H9 (cell line): Measurements from ENCODE around the gene PTPN12. TPM values are rescaled to one million over a fixed set of nuclear protein-coding genes. Genes with fewer than 3 reads are reported as not detected.

Experiments
- DNase-seq: peaks from one replicate; pipeline ENCODE4 v3.0.0-alpha.2; 2017
- H2AFZ ChIP-seq: one replicate; pipeline ENCODE4 v1.6.1; 2013; ENCODE audit warnings: mild to moderate bottlenecking, low read length, control low read depth, moderate library complexity
- H2AK5ac ChIP-seq: 2 replicates; pipeline ENCODE4 v1.6.1; 2013; ENCODE audit warnings: low read length, control low read depth, mixed read lengths; ENCODE audit not compliant: insufficient read length
- H2BK120ac ChIP-seq: one replicate; pipeline ENCODE4 v1.6.1; 2013; ENCODE audit warnings: low read depth, mild to moderate bottlenecking, low read length, control low read depth, inconsistent platforms; ENCODE audit not compliant: poor library complexity, severe bottlenecking
- H2BK12ac ChIP-seq: 2 replicates; pipeline ENCODE4 v1.6.1; 2013; ENCODE audit warnings: low read length, control low read depth, mixed read lengths, low read depth; ENCODE audit not compliant: insufficient read length
- H2BK15ac ChIP-seq: 2 replicates; pipeline ENCODE4 v1.6.1; 2013; ENCODE audit warnings: low read depth, low read length, control low read depth
- H2BK20ac ChIP-seq: one replicate; pipeline ENCODE4 v1.6.1; 2013; ENCODE audit warnings: low read depth, mild to moderate bottlenecking, low read length, control low read depth, inconsistent platforms; ENCODE audit not compliant: poor library complexity, severe bottlenecking
- H2BK5ac ChIP-seq: 2 replicates; pipeline ENCODE4 v1.6.1; 2013; ENCODE audit warnings: low read length, control low read depth, mixed read lengths; ENCODE audit not compliant: insufficient read length
- H3K14ac ChIP-seq: 2 replicates; pipeline ENCODE4 v1.6.1; 2013; ENCODE audit warnings: low read length, control low read depth; ENCODE audit not compliant: insufficient read depth
- H3K18ac ChIP-seq: 2 replicates; pipeline ENCODE4 v1.6.1; 2013; ENCODE audit warnings: low read depth, mild to moderate bottlenecking, mixed read lengths, low read length, control low read depth; ENCODE audit not compliant: insufficient read length
- H3K23ac ChIP-seq: 2 replicates; pipeline ENCODE4 v1.6.1; 2013; ENCODE audit warnings: low read length, control low read depth, mixed read lengths, low read depth; ENCODE audit not compliant: insufficient read length
- H3K23me2 ChIP-seq: 2 replicates; pipeline ENCODE4 v1.6.1; 2013; ENCODE audit warnings: low read depth, mild to moderate bottlenecking, mixed read lengths, low read length, control low read depth; ENCODE audit not compliant: insufficient read length, poor library complexity, severe bottlenecking
- H3K27ac ChIP-seq: 2 replicates; pipeline ENCODE4 v1.5.1; 2013; ENCODE audit warnings: low read length, control low read depth, mixed read lengths, low read depth; ENCODE audit not compliant: insufficient read length
- H3K27me3 ChIP-seq: 2 replicates; pipeline ENCODE4 v1.6.1; 2013; ENCODE audit warnings: low read length, control low read depth, inconsistent platforms; ENCODE audit not compliant: insufficient read depth
- H3K4ac ChIP-seq: 2 replicates; pipeline ENCODE4 v1.6.1; 2013; ENCODE audit warnings: low read depth, mild to moderate bottlenecking, control low read depth, inconsistent platforms, low read length, moderate library complexity
- H3K4me1 ChIP-seq: 2 replicates; pipeline ENCODE4 v1.6.1; 2013; ENCODE audit warnings: low read length, control low read depth, inconsistent platforms; ENCODE audit not compliant: insufficient read depth
- H3K4me2 ChIP-seq: 2 replicates; pipeline ENCODE4 v1.6.1; 2013; ENCODE audit warnings: low read length, control low read depth, mixed read lengths; ENCODE audit not compliant: insufficient read length, insufficient read depth
- H3K56ac ChIP-seq: 2 replicates; pipeline ENCODE4 v1.6.1; 2013; ENCODE audit warnings: low read depth, mild to moderate bottlenecking, mixed read lengths, low read length, control low read depth; ENCODE audit not compliant: insufficient read length
- H3K79me1 ChIP-seq: 2 replicates; pipeline ENCODE4 v1.6.1; 2013; ENCODE audit warnings: low read depth, mild to moderate bottlenecking, moderate library complexity, low read length, control low read depth, inconsistent platforms; ENCODE audit not compliant: insufficient read depth, poor library complexity, severe bottlenecking
- H3K79me2 ChIP-seq: 2 replicates; pipeline ENCODE4 v1.6.1; 2013; ENCODE audit warnings: low read length, control low read depth, inconsistent platforms; ENCODE audit not compliant: insufficient read depth
- H3K9ac ChIP-seq: 2 replicates; pipeline ENCODE4 v1.6.1; 2013; ENCODE audit warnings: low read length, control low read depth, mixed read lengths; ENCODE audit not compliant: insufficient read length; ENCODE audit errors: extremely low read depth
- H3K9me3 ChIP-seq: one replicate; pipeline ENCODE4 v1.6.1; 2013; ENCODE audit warnings: low read depth, low read length, inconsistent platforms; ENCODE audit not compliant: control insufficient read depth
- H3T11ph ChIP-seq: one replicate; pipeline ENCODE4 v1.6.1; 2013; ENCODE audit warnings: mild to moderate bottlenecking, low read length, control low read depth, inconsistent platforms
- H4K20me1 ChIP-seq: one replicate; pipeline ENCODE4 v1.6.1; 2013; ENCODE audit not compliant: control insufficient read depth, insufficient read length, insufficient read depth
- H4K5ac ChIP-seq: 2 replicates; pipeline ENCODE4 v1.6.1; 2013; ENCODE audit warnings: low read depth, mild to moderate bottlenecking, mixed read lengths, low read length, control low read depth; ENCODE audit not compliant: insufficient read length
- H4K8ac ChIP-seq: replicated peaks from 2 replicates; pipeline ENCODE4 v1.6.1; 2013; ENCODE audit warnings: low read length, control low read depth, mixed read lengths, low read depth; ENCODE audit not compliant: insufficient read length
- H4K91ac ChIP-seq: 2 replicates; pipeline ENCODE4 v1.6.1; 2013; ENCODE audit warnings: low read depth, mild to moderate bottlenecking, moderate library complexity, mixed read lengths, low read length, control low read depth; ENCODE audit not compliant: insufficient read length
- H3K27ac Mint-ChIP-seq, 3 experiments: 2 replicates in 2 of 3; 3 replicates in 1 of 3; pipeline ENCODE4 v1.8.0; 2020 to 2021; ENCODE audit warnings: mixed read lengths in 3 of 3, mild to moderate bottlenecking in 1 of 3, moderate library complexity in 1 of 3
- H3K27me3 Mint-ChIP-seq: 2 replicates; pipeline ENCODE4 v1.8.0; 2021; ENCODE audit warnings: low read depth, mild to moderate bottlenecking, moderate library complexity, mixed read lengths
- H3K36me3 Mint-ChIP-seq, 3 experiments: 2 replicates in 2 of 3; 3 replicates in 1 of 3; pipeline ENCODE4 v1.8.0; 2020 to 2021; ENCODE audit warnings: low read depth in 3 of 3, mixed read lengths in 3 of 3; ENCODE audit not compliant: insufficient read depth in 1 of 3
- H3K4me1 Mint-ChIP-seq, 2 experiments: 2 replicates each; pipeline ENCODE4 v1.8.0; 2020; ENCODE audit warnings: mixed read lengths in 2 of 2
- H3K4me3 Mint-ChIP-seq, 2 experiments: 2 replicates in 1 of 2; 3 replicates in 1 of 2; pipeline ENCODE4 v1.8.0; 2020 to 2021; ENCODE audit warnings: mild to moderate bottlenecking in 2 of 2, mixed read lengths in 2 of 2, moderate library complexity in 1 of 2
- H3K9me3 Mint-ChIP-seq, 2 experiments: 2 replicates in 1 of 2; 3 replicates in 1 of 2; pipeline ENCODE4 v1.8.0; 2020; ENCODE audit warnings: mild to moderate bottlenecking in 2 of 2, mixed read lengths in 2 of 2, moderate library complexity in 1 of 2
- WGBS: extraction: QIAGEN DNeasy Blood & Tissue Kit; methylation state at CpG from one replicate; pipeline ENCODE4 v1.1.7; 2013; ENCODE audit warnings: missing lambda C conversion rate, low lambda C conversion rate, mixed read lengths; ENCODE audit not compliant: insufficient read length; ENCODE audit errors: extremely low coverage; 5-methylcytosine and 5-hydroxymethylcytosine counted together
- total RNA-seq: library from RNA; stranded (reverse); gene quantifications from 2 replicates; pipeline ENCODE4 v1.2.1, GENCODE V29; 2021
- TF ChIP-seq, protein P1 (sequence below): fragments of 200-600 bp; sonication (generic); conservative IDR thresholded peaks from 3 replicates; pipeline ENCODE4 v1.8.0; 2021; ENCODE audit warnings: antibody characterized with exemption, mild to moderate bottlenecking

The PTPN12 gene
- total RNA-seq, 1 experiment from 2014 or later: 128 TPM

DNA sequence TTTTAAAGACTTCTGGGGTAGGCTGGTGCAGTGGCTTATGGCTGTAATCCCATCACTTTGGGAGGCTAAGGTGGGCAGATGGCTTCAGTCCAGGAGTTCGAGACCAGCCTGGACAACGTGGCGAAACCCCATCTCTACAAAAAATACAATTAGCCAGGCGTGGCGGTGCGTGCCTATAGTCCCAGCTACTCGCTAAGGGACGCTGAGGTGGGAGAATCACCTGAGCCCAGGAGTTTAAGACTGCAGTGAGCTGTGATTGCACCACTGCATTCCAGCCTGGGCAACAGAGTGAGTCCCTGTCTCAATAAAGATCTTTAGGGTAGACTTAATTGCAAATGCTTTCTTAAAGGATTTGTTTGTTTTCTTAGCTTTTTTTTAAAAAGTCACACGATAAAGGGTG is 29.3 kb downstream of the PTPN12 start:
- Histone ChIP-seq H3K4me2 (no peak overlapping the region), H2BK120ac (no peak overlapping the region), H4K5ac (no peak overlapping the region), H3K27ac (no peak overlapping the region), H3K56ac (no peak overlapping the region), H3K9ac (no peak overlapping the region), H3K23me2 (no peaks in the 10 kb centered on the region), H2BK15ac (no peak overlapping the region), H3K27me3 (no peaks in the 10 kb centered on the region), H4K8ac (no peak overlapping the region), H2AFZ (no peak overlapping the region), H4K91ac (no peak overlapping the region), H2BK20ac (no peak overlapping the region), H3K9me3 (no peaks in the 10 kb centered on the region), H3K23ac (no peak overlapping the region), H2BK5ac (no peak overlapping the region), H2BK12ac (no peak overlapping the region), H3K14ac (no peak overlapping the region), H3K79me2 (peaks cover 30% of the 10 kb centered on the region; the same call in 1 of the 2 replicates), H3K18ac (no peak overlapping the region), H4K20me1 (no peaks in the 10 kb centered on the region), H3K4ac (no peak overlapping the region), H3K4me1 (no peaks in the 10 kb centered on the region; the same call in 1 of the 2 replicates), H3T11ph (no peak overlapping the region), H3K79me1 (peaks cover 3% of the 10 kb centered on the region), H2AK5ac (no peak overlapping the region)
- Mint-ChIP-seq H3K36me3 (peaks cover 0 to 16% (median 8%) of the 10 kb centered on the region in 3 experiments; a peak in 4 of 7 replicates), H3K4me3 (no peak overlapping the region), H3K27me3 (no peaks in the 10 kb centered on the region), H3K9me3 (no peaks in the 10 kb centered on the region), H3K4me1 (peaks cover 32 to 33% of the 10 kb centered on the region in 2 experiments), H3K27ac (peak overlapping the region in 2 of 3 experiments; percentile 37 to 63; a peak in 4 of 7 replicates)
- WGBS: no CpG with 5 or more reads among the region's 9 CpGs
- TF ChIP-seq, protein P1, sequence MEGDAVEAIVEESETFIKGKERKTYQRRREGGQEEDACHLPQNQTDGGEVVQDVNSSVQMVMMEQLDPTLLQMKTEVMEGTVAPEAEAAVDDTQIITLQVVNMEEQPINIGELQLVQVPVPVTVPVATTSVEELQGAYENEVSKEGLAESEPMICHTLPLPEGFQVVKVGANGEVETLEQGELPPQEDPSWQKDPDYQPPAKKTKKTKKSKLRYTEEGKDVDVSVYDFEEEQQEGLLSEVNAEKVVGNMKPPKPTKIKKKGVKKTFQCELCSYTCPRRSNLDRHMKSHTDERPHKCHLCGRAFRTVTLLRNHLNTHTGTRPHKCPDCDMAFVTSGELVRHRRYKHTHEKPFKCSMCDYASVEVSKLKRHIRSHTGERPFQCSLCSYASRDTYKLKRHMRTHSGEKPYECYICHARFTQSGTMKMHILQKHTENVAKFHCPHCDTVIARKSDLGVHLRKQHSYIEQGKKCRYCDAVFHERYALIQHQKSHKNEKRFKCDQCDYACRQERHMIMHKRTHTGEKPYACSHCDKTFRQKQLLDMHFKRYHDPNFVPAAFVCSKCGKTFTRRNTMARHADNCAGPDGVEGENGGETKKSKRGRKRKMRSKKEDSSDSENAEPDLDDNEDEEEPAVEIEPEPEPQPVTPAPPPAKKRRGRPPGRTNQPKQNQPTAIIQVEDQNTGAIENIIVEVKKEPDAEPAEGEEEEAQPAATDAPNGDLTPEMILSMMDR: no peak
- DNase-seq: no peak
